Activated effector memory CD4-positive, alpha-beta T cell treated with anti-CD3 and anti-CD28 coated beads, Interleukin-2, amount 50 U/mL, for 16 hours (primary cell): ENCODE measurements around the gene PINLYP.

Experiments used
- DNase-seq: peaks from one replicate; pipeline ENCODE4 v3.0.0-alpha.2; 2020

The PINLYP gene

DNA sequence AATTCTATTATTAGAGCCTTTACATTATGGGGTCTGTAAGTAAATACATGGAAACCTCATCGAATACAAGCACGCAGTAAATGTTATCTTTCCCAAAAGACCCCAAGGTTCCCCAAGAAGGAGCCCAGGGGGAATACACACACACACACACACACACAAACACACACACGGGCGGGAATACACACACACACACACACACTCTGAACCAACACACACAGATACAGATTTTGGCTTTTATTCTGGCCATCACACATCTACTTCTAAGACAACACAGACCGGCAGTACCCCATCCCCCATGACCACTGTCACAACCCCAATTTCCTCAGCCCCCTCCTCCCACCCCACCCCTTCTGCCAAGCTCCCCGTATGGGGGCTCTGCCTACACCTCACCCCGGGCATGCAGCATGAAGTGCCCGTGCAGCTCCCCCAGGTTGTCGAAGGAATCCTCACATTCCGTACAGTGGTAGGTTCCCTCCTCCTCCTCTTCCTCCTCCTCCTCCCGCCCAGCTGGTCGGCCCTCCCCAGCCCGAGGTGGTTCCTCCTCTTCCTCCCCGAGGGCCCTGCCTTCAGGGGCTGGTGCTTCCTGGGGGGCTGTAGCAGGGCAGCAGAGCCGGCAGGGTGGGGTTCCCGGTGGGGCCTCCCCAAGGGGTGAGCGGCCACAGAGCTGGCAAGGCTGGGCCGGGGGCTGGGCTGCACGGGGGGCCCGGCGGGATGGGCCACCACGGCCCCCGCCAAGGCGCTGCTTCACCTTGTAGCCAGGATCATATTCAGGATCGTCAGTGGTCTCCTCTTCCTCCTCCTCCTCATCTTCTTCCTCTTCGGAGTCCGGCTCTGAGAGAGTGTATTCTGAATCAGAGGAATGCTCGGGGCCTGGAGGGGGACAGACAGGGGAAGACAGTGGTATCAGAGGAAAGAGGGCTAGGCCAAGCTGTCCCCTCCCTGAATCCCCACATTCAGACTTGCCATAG, 31.9 kb downstream of the PINLYP start:
- DNase-seq: no peak

DNA sequence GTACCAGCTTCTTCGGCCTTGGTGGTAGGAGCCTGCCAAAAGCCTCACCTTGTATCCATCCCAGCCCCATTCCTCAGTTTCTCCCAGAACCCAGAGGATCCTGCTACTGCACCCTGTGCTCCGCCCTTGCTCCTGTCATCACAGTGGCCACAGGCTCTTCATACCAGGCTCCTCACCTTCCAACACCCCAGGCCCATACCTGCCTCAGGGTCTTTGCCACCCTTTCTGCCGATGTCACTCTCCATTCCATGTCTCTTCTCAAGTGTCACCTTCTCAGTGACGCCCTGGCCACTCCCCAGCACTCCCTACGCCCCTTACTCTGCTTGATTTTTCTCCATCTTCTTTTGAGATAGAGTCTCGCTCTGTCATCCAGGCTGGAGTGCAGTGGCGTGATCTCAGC, 34.3 kb downstream of the PINLYP start:
- no peak for DNase-seq

DNA sequence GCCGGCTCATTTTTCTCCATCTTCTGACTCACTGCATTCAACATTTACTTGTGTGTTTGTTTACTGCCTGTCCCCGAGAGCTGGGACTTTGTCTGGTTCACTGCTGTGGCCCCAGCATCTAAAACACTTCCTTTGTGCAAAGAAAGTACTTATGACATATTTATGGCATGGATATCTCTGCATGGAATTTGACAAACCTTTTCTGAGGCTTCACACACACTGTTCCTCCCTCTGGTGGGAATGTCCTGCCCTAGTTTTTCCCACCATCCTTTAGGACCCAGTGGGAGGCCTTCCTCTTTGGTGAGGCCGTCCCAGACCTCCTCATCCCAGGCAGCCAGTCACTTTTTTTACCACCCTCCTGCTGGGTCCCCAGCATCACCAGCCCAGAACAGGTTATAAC, 34.9 kb downstream of the PINLYP start:
- DNase-seq: no peak

DNA sequence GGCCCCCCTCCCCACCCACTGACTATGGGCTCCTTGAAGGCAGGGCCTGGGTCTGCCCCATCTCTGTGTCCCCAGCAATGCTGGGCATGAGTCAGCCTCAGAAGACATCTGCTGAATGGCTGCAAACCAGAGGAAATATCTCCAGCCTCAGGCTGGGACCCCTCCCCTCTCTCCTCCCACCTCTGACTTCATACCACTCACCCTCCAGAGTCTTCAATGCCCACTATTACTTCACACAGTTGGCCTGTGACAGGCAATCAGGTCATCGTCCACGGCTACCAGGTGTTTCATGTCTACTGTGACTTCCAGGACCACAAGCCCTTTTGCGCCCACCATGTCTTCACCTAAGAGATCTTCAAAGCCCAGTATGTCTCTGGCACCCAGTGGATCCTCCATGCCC, 36.2 kb downstream of the PINLYP start, which contains the start of gene SRRM5:
TSS of gene SRRM5 (plus strand) at position 301 of the 400 bp plus-strand sequence. CDS start at position 335, 34 bp downstream.
- DNase-seq: no peak

DNA sequence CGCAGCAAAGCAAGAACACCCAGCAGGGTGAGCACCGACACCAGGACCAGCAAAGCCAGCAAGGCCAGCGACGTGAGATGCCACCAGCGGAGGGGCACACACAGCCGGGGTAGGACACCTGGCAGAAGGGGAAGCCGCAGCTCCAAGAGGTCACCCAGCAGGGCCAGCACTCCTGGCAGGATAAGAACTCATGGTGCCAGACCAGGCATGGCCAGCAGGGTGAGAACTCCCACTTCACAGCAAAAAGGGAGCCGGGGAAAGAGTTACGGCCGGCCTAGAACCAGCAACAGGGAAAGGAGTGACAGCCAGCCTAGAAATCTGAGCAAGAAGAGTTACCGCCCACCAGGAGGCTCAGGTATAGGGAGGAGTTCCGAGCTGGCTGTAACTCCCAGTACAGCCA, 36.8 kb downstream of the PINLYP start:
- DNase-seq: no peak

DNA sequence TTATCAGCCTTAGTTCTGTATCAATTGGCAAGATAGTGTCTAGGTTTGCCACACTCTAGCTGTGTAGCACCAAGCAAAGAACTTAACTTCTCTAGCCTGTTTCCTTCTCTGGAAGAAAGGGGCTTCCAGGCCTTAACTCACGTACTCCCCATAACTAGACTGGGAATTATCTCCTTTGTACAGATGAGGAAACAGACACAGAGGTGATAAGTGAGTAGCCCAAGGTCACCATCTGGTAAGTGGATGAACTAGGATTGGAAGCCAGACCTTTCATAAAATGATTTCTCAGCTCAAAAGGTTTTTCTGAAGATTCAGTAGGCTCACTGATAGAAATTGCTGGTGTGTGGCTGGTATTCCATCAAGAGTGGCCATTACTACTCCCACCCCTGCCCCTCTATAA, 40.7 kb downstream of the PINLYP start:
- DNase-seq: no peak

DNA sequence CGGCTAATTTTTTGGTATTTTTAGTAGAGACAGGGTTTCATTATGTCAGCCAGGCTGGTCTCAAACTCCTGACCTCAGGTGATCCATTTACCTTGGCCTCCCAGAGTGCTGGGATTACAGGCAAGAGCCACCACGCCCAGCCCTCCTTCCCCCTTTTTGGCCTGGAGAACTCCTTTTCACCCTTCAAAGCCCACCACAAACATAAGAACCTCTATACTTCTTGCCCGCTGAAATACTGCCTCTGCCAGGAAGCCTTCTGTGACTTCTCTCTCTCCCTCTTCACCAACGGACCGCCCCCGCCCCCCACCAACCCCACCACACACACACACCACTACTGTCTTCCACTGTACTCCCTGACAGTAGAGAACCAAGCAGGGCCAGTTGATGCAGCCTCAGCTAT, 41.4 kb downstream of the PINLYP start:
- DNase-seq: no peak

DNA sequence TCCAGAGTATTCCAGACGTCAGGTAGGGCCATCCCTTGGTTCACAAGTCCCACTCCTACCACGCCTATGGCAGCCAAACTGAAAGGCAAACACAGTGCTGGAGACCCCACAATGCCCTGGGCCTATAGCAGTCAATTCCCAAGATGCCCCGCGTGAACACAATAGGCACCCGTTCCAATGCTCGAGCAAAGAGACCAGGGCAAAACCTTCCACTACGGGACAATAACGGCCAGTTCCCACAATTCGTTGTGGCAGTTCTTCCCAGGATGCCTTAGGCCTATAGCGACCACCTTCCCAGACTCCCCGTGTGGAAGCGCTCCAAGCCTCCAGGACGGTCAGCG, 43.3 kb downstream of the PINLYP start:
- no peak for DNase-seq

DNA sequence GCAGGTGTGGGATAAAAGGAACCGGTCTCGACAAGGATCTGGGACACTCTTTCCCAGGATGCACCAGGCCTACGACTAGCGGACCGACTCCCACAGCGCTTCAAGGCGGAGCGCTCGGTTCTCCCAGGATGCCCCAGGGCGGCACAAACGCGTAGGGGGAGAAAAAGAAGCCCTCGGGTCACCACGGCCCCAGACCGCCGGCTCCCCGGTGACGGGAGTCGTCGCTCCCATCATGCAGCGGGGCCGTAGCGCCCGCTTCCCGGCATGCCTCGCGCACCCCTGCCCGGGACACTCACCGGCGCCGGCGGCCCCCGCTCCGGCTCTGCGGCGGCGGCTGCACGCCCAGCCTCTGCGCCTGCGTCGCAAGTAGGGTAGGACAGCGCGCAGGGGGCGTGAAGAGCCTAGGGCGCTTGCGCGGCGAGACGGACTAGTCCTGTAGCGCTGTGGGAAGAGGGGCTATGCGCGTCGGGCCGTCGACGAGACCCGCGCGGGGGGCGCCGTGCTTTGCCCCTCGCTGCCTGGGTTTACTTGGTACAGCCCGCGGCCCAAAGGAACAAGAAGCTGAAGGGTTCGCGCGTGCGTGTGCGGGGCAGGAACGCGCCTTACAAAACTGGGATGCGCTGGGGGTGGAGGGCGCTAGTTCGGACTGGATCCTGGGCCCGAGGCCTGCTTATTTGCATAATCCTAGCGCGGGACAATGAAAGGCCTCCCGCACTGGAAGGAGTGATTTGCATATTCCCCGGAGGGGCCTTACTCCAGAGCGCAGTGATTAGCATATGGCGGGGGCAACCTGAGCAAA, 43.9 kb downstream of the PINLYP start, which contains the start of gene ZNF428:
TSS of gene ZNF428 (minus strand) at position 368 of the 799 bp plus-strand sequence. CDS start 5,325 bp downstream, outside the sequence.
- peak; percentile 96 for DNase-seq

DNA sequence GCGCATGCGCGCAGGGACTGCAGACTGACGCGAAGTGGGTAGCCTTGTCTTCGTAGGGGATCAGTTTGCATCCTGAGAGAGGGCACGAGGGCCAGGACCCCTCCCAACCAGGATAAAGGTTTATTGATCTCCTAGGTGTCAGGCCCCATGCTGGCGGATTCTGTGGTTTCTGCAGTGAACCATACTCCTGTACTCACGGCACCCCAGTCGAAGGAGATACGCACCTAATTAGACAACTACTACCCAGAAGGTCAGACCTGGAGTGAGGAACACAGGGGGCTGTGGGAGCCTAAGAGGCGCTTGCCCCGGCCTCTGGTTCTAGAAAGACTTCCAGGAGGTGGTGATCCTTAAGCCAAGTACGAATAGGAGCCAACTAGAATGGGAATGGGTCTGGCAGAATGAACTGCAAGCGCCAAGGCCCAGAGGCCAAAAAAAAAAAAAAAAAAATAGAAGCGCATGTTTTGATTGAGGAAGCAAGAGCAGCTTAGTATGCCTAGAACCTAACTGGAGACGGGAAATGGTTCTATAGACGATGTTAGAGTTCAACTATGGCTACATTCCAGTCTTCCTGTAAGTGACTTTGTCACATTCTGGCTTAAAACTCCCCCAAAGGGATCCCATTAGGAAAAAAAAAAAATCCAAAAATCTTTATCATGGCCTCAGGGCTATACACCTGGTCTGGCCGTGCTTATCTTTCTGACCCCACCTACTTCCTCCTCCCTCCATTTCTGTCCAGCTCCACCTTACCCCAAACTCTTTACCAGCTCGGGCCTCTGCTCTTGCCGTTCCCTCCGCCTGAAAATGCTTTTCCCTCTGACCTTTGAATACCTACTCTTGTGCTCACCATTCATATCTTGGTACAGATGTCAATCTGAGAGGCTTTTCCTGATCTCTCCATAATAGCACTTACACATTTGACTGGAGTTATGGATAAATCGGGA, 44.7 kb downstream of the PINLYP start:
- DNase-seq: peak; percentile 94

DNA sequence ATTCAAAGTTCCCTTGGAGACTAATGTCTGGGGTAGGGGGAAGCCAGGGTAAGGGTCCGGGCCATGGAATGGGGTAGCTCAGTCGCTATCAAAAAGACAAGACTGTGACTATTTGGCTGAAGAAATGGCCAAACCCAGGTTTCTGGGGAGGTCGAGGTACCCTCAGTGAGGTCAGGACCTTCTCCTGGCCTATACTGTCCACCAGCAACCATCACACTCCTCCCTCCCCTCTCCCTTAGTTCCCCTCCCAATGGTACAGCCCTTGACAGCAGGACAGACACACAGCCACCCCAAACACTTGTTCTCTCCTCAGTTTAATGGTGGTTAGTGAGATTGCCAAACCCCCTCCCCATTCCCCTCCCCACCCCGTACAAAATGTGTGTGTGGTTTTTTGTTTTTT, 46.5 kb downstream of the PINLYP start:
- DNase-seq: no peak

DNA sequence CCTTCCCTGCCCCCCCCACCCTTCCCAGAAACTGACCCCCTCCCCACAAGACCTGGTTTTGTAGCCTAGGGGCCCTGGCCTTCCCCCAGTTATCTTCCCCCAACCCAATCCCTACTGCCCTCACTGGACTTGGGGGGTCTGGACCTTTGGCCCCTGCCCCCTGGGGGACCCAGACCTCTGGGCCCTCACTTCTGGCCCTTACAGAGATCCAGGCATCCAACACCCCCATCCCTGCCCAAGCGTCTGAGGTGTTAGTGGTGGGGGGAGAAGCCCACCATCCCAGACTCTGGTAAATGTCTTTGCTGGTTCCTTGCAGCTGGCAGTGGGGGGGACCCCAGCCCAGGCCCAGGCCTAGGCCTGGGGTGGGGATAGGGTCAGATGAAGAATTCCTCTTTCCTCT, 47.4 kb downstream of the PINLYP start:
- no peak for DNase-seq

DNA sequence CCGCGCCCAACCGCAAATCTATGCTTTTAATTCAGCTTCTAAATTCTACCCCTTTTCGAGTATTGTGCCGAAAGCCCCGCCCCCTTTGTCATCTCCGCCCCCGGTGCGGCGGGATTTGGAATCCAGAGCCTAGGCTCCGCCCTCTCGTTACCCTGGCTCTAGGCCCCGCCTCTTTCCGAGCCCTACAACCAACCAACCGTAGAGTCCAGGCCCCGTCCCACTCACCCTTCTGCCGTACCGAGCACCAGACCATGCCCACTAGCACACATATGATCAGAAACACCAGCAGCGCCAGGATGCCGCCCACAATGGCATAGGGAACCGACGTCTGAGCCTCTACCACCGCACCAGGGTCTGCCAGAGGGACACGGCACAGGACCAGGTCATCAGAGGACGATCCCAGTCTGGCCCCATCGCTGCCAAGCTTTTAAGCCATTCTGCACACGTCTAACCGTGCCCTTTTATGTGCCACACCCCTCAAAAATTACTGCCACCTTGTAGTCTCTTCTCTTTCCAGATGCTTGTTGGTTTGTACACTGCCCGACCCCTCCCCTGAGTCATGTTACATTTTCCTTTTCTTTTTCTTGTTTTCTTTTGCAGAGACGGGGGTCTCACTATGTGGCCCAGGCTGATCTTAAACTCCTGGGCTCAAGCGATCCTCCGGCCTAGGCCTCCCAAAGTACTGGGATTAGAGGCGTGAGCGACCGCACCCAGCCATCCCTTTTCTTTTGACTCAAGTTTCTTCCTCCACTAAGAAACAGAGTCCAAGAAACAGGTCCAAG, 48.5 kb downstream of the PINLYP start:
- no peak for DNase-seq

DNA sequence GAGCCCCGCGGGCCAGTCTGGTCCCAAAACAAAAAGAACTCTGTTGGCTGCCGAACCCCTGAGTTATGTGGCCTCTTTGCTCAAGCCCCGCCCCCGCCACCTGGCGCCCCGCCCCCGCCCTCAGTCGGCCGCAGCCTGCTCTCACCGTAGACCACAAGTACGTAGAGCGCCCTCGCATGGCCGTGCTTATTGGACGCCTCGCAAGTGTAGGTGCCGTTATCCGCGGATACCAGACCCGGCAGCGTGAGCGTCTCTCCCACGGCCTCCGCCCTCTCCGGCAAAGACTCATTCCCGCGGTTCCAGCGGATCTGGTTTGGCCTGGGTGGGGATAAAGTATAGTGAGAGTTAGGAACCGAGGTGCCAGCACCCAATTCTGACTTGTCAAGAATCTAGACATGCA, 49.3 kb downstream of the PINLYP start:
- peak; percentile 95 for DNase-seq

DNA sequence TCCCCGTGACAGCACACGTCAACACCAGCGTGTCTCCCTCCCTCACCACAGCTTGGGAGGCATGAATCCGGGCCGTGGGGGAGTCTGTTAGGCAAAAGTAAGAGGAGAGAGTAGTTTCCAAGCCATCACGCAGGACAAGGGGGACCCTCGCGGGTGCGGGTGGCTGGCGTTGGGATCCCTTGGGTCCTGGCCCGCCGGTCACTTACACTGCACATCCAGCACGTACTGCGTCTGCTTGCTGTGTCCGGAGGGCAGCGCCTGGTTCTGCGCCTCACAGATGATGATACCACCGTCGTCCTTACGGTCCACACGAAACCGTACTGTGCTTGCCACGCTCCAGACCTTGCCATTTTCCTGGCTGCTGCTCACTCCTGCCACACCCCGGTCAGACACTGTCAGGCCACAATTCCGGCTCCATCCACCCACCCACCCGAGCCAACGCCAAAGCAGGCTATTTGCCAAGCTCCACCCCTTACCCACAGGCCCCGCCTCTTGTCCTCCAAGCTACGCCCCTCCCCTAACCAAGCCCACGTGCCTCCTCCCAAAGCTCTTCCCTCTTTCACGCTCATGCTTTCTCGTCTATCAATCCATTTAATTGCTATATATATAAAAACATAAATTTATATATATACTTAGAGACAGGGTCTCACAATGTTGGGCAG, 50.4 kb downstream of the PINLYP start:
- DNase-seq: no peak

DNA sequence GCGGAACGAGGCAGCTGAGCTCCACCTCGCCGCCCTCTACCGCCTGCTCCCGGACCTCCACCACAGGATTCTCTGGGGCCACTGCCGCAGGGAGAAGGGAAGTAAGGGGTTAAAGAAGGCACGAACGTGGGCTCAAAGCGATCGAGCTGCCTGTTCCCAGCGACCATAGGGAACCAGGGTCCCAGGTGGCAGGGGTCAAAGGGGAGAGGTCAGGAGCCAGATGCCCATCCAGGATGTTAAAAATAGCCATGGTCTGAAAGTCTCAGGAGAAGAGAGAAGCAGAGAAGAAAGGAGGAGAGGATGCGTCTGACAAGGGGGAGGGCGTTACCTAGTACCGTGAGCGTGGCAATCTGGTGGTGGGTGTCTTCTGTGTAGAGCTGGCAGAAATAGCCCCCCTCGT, 51.2 kb downstream of the PINLYP start:
- DNase-seq: no peak

DNA sequence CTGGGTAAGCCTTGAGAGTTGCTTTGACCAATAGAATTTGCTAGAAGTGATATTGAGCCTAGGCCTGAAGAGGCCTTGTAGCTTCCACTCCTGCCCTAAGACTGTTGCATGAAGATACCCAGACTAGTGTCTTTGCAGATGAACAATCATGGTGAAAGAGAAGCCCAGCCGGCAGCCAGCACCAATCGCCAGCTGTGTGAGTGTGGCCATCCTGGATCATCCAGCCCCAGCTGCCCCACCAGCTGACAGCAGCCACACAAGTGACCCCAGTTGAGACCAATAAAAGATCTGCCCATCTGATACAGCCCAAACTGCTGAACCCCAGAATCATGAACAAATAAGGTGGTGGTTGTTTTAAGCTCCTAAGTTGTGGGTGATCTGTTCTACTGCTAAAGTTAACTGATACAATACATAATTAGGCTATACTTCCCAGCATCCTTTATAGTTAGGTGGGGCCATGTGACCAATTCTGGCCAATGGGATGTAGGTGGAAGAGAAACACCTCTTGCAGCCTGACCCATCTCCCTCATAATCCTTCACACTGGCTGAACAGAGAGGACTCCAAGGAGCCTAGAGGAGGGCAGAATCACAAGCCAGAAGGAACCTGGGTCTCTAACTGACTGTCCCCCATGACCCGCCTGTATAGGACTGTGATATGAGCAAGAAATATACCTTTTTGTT, 53.2 kb downstream of the PINLYP start:
- no peak for DNase-seq

DNA sequence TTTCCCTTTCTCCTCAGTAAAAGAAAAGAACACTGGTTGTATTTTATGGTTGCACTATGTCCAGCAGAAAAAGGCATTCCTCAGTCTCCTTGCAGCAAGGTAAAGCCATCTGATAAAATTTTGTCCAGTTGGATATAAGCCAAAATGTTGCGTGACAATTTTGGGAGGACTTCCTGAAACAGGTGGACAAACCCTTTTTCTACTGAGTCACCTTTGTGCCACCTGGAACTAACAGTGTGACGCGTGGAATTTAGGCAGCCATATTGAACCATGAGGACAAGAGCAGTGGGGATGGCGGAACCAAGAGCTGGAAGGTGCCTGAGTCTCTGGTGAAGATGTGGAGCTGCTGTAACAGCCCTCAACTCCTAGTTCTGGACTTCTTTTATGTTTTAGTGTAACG, 55.9 kb downstream of the PINLYP start:
- no peak for DNase-seq
